ENCODE measurements around the gene ASIC3.

ASIC3 gene

DNA sequence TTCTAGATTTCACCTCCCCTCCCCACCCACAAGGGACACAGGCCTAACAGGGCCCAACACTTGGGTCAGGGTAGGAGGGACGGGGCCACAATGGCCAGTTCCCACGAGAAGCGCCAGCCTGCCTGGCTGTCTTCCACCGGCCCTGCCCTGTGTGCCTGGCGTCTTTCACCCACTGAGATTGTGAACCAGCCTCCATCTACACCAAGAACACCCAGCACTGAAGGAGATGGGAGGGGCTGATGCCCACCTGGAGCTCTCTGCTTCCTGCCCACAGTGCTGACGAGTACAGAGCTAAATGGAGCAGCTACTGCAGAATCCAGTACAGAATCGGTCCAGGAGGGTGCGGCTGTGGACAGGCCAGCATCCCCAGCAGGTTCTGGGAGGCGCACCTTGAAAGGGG, 2.4 kb upstream of the ASIC3 start:
- in situ Hi-C loops (cut with MboI; ENCODE audit: low pct_unique_long_range_greater_than_20kb, low sequenced_read_pairs, unreplicated experiment): no loop called here
- TF ChIP-seq, protein P1, sequence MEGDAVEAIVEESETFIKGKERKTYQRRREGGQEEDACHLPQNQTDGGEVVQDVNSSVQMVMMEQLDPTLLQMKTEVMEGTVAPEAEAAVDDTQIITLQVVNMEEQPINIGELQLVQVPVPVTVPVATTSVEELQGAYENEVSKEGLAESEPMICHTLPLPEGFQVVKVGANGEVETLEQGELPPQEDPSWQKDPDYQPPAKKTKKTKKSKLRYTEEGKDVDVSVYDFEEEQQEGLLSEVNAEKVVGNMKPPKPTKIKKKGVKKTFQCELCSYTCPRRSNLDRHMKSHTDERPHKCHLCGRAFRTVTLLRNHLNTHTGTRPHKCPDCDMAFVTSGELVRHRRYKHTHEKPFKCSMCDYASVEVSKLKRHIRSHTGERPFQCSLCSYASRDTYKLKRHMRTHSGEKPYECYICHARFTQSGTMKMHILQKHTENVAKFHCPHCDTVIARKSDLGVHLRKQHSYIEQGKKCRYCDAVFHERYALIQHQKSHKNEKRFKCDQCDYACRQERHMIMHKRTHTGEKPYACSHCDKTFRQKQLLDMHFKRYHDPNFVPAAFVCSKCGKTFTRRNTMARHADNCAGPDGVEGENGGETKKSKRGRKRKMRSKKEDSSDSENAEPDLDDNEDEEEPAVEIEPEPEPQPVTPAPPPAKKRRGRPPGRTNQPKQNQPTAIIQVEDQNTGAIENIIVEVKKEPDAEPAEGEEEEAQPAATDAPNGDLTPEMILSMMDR (IDR thresholded peaks at IDR 0.05; ENCODE audit: extremely low read depth, insufficient read depth, missing control alignments): no peak
- no peak for DNase-seq (ENCODE audit: low spot score)

DNA sequence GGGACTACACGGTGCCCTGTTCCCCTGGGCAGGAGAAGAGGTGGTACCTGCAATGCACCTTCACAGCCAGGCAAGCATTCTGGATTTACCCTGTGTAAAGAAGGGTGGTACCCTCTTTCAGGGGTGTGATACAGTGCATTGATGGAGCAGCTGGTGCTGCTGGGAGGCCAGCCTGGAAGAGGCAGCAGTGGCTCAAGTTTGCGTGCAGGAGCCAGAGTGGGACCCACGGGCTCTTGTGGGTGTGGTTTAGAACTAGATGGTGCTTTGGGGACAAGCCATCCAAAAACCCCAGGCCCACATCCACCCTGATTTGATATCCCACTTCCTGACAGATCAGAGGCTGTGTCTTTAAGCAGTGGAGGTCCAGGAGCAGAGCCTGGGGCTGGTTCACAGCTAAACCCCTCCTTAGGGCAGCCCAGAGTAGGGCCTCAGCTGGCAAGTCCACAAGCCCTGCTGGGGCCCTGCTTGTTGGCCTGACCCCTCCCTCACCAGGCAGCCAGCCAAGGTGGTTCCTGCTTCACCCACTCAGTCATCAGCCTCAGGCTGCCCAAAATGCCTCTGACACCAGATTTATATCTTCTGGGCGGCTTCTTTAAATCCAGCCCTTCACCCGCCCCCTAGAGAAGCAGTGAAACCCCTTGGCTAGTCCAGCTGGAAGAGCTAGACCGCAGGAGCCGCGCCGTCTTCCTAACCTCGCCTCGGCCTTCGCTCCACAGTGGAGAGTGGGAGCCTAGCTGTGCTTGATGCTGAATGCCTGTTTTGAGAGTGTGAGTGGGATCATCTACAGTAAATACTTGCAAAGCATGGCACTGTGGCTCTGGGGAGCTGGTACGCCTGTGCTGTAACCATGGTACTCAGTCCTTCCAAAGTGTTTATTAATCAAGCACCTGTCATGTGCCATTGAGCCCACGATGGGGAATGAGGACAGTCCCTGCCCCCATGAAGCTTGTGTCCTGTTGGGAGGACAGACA, 1.4 kb upstream of the ASIC3 start:
- TF ChIP-seq, protein P1 (IDR thresholded peaks at IDR 0.05; ENCODE audit: extremely low read depth, insufficient read depth, missing control alignments): no peak
- in situ Hi-C loops (cut with MboI; ENCODE audit: low pct_unique_long_range_greater_than_20kb, low sequenced_read_pairs, unreplicated experiment): no loop called here
- DNase-seq (ENCODE audit: low spot score): no peak

DNA sequence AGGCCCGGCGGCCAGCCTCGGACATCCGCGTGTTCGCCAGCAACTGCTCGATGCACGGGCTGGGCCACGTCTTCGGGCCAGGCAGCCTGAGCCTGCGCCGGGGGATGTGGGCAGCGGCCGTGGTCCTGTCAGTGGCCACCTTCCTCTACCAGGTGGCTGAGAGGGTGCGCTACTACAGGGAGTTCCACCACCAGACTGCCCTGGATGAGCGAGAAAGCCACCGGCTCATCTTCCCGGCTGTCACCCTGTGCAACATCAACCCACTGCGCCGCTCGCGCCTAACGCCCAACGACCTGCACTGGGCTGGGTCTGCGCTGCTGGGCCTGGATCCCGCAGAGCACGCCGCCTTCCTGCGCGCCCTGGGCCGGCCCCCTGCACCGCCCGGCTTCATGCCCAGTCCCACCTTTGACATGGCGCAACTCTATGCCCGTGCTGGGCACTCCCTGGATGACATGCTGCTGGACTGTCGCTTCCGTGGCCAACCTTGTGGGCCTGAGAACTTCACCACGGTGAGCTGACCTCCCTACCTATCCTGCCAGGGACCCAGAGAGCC, 656 bp downstream of the ASIC3 start:
- no peak for DNase-seq (ENCODE audit: low spot score)
- TF ChIP-seq, protein P1 (IDR thresholded peaks at IDR 0.05; ENCODE audit: extremely low read depth, insufficient read depth, missing control alignments): no peak
- in situ Hi-C loops (cut with MboI; ENCODE audit: low pct_unique_long_range_greater_than_20kb, low sequenced_read_pairs, unreplicated experiment): no loop called here

DNA sequence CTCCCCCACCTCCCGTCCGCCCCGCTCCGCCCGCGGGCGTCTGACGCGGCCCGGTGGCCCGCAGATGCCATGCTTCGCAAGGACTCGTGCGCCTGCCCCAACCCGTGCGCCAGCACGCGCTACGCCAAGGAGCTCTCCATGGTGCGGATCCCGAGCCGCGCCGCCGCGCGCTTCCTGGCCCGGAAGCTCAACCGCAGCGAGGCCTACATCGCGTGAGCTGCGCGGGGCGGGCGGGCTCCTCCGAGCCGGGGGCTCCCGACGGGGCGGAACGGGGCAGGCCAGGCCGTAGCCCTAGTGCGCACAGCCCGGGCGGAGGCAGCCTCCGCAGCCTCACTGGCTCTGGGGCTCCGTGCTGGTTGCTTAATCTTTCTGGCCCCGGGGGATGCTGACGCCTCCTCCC, 2.8 kb downstream of the ASIC3 start:
- in situ Hi-C loops (cut with MboI; ENCODE audit: low pct_unique_long_range_greater_than_20kb, low sequenced_read_pairs, unreplicated experiment): no loop called here
- DNase-seq (ENCODE audit: low spot score): no peak
- TF ChIP-seq, protein P1 (IDR thresholded peaks at IDR 0.05; ENCODE audit: extremely low read depth, insufficient read depth, missing control alignments): no peak

DNA sequence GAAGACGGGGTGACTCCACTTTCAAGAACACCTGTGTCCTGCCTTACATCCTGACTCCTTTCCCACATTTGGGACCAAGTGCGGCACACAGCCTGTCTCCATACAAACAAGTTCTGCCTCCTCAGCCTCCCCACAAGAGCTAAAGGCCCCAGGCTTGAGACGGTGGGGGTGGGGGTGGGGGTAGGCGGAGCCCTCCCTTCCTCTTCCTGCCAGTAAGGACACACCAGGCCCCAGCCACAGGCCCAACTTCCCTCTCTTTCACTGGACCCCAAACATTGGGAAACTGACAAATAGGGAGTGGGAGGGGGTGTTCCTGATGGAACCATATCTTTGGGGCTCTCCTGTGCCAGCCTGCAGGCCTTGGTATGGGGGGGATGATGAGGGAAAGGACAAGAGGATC, 4.8 kb downstream of the ASIC3 start:
- DNase-seq (ENCODE audit: low spot score): no peak

DNA sequence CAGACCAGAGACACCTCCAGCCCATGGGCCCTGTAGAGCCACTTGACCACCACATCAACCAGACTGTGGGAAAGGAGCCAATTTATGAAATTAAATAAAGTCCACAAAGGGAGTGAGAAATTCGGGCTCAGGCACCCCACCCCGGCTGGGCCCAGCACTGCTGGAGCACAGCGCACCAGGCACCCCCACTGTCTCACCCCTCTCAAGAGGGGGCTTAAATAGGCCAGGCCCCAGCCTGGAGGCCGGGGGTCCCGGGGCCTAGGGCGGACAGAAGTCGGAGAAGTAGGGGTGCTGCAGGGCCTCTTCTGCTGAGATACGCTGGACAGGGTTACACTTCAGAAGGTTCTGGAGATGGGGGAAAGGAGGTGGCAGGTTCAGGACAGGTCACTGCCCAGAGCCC, 5.4 kb downstream of the ASIC3 start:
- DNase-seq (ENCODE audit: low spot score): no peak
- TF ChIP-seq, protein P1 (IDR thresholded peaks at IDR 0.05; ENCODE audit: extremely low read depth, insufficient read depth, missing control alignments): no peak
- in situ Hi-C loops (cut with MboI; ENCODE audit: low pct_unique_long_range_greater_than_20kb, low sequenced_read_pairs, unreplicated experiment): no loop called here

More for the DNA sequence above, 4.8 kb downstream of the ASIC3 start:
- TF ChIP-seq, protein P1 (IDR thresholded peaks at IDR 0.05; ENCODE audit: extremely low read depth, insufficient read depth, missing control alignments): no peak
- in situ Hi-C loops (cut with MboI; ENCODE audit: low pct_unique_long_range_greater_than_20kb, low sequenced_read_pairs, unreplicated experiment): no loop called here

All from GM13977 (cell line).